DOHH2 (cell line): ENCODE measurements around the gene LRRC1.

Source experiments
- H3F3A ChIP-seq: fragments of 200-600 bp; sonication (generic), shearing (Covaris generic); 2 replicates; pipeline ENCODE4 v1.6.0; 2016; ENCODE audit warnings: antibody characterized with exemption, mild to moderate bottlenecking; ENCODE audit not compliant: control insufficient read depth, insufficient read depth
- H3K27ac ChIP-seq: fragments of 200-600 bp; sonication (generic); 2 replicates; pipeline ENCODE4 v1.5.1; 2014; ENCODE audit warnings: low read depth, mild to moderate bottlenecking, low read length, moderate library complexity
- H3K27me3 ChIP-seq: fragments of 200-600 bp; sonication (generic); 2 replicates; pipeline ENCODE4 v1.6.1; 2014; ENCODE audit warnings: mild to moderate bottlenecking, low read length, mixed read lengths; ENCODE audit not compliant: control insufficient read depth
- H3K36me3 ChIP-seq: fragments of 200-600 bp; sonication (generic); 2 replicates; pipeline ENCODE4 v1.6.1; 2014; ENCODE audit warnings: mild to moderate bottlenecking, low read length, moderate library complexity, mixed read lengths; ENCODE audit not compliant: control insufficient read depth
- H3K4me1 ChIP-seq: fragments of 200-600 bp; sonication (generic); 2 replicates; pipeline ENCODE4 v1.6.1; 2014; ENCODE audit warnings: mild to moderate bottlenecking, low read length, mixed read lengths; ENCODE audit not compliant: control insufficient read depth
- H3K4me2 ChIP-seq: fragments of 200-600 bp; sonication (generic); 2 replicates; pipeline ENCODE4 v1.6.0; 2014; ENCODE audit warnings: mild to moderate bottlenecking, low read length, moderate library complexity
- H3K4me3 ChIP-seq: fragments of 200-600 bp; sonication (generic); 2 replicates; pipeline ENCODE4 v1.5.1; 2014; ENCODE audit warnings: mild to moderate bottlenecking, low read length, mixed read lengths
- H3K79me2 ChIP-seq: fragments of 200-600 bp; sonication (generic); 2 replicates; pipeline ENCODE4 v1.6.1; 2014; ENCODE audit warnings: mild to moderate bottlenecking, low read length, mixed read lengths; ENCODE audit not compliant: control insufficient read depth
- H3K9me2 ChIP-seq: fragments of 200-600 bp; sonication (generic); replicated peaks from 2 replicates; pipeline ENCODE4 v1.6.1; 2014; ENCODE audit warnings: mild to moderate bottlenecking, low read length, mixed read lengths; ENCODE audit not compliant: control insufficient read depth
- H3K9me3 ChIP-seq: fragments of 200-600 bp; sonication (generic); 2 replicates; pipeline ENCODE4 v1.6.1; 2014; ENCODE audit warnings: antibody characterized with exemption, low read length, mixed read lengths; ENCODE audit not compliant: control insufficient read depth, insufficient read depth
- H4K20me1 ChIP-seq: fragments of 200-600 bp; sonication (generic); 2 replicates; pipeline ENCODE4 v1.6.0; 2014; ENCODE audit warnings: low read depth, mild to moderate bottlenecking, antibody characterized with exemption, low read length, moderate library complexity; ENCODE audit not compliant: control insufficient read depth, insufficient read depth
- EZH2phosphoT487 ChIP-seq: fragments of 200-600 bp; sonication (generic); IDR thresholded peaks from 2 replicates; pipeline ENCODE4 v1.6.1; 2017; ENCODE audit warnings: borderline replicate concordance, mild to moderate bottlenecking, antibody characterized with exemption, low read length, moderate library complexity, mixed read lengths
- TF ChIP-seq, protein P1 (sequence below): fragments of 200-600 bp; sonication (generic); IDR thresholded peaks from one replicate; pipeline ENCODE4 v1.5.1; 2014; ENCODE audit warnings: antibody characterized with exemption, mild to moderate bottlenecking, low read depth, low read length; ENCODE audit not compliant: poor library complexity, severe bottlenecking

The LRRC1 gene

DNA sequence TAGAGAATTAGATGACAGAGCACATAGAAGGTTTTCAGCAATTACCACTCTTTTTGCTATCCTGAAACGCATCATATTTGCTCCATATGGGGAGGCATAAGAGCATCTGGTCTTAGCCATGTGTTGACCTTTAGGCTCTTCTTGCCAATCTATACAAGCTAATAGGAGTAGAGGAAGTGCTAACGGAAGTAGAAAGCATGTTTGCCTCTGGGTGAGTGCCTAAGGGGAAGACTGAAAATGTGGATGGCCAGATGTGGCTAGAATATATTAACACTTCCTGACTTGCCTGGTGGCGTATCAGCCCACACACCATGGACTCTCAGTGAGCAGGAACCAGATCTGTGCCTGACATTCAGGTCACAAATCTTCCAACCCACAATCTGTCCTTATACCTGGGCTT lies 136.3 kb downstream of the LRRC1 start:
- Histone ChIP-seq H3K4me3 (no peak overlapping the region), H3K36me3 (no peaks in the 10 kb centered on the region), H3K9me2 (no peaks in the 10 kb centered on the region), H3F3A (no peaks in the 10 kb centered on the region), H3K9me3 (no peaks in the 10 kb centered on the region), H4K20me1 (no peaks in the 10 kb centered on the region), H3K27ac (no peak overlapping the region), H3K4me2 (no peak overlapping the region), H3K27me3 (no peaks in the 10 kb centered on the region), H3K79me2 (no peaks in the 10 kb centered on the region), H3K4me1 (no peaks in the 10 kb centered on the region)
- no peak for TF ChIP-seq EZH2phosphoT487
- TF ChIP-seq, protein P1, sequence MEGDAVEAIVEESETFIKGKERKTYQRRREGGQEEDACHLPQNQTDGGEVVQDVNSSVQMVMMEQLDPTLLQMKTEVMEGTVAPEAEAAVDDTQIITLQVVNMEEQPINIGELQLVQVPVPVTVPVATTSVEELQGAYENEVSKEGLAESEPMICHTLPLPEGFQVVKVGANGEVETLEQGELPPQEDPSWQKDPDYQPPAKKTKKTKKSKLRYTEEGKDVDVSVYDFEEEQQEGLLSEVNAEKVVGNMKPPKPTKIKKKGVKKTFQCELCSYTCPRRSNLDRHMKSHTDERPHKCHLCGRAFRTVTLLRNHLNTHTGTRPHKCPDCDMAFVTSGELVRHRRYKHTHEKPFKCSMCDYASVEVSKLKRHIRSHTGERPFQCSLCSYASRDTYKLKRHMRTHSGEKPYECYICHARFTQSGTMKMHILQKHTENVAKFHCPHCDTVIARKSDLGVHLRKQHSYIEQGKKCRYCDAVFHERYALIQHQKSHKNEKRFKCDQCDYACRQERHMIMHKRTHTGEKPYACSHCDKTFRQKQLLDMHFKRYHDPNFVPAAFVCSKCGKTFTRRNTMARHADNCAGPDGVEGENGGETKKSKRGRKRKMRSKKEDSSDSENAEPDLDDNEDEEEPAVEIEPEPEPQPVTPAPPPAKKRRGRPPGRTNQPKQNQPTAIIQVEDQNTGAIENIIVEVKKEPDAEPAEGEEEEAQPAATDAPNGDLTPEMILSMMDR, result no peak

DNA sequence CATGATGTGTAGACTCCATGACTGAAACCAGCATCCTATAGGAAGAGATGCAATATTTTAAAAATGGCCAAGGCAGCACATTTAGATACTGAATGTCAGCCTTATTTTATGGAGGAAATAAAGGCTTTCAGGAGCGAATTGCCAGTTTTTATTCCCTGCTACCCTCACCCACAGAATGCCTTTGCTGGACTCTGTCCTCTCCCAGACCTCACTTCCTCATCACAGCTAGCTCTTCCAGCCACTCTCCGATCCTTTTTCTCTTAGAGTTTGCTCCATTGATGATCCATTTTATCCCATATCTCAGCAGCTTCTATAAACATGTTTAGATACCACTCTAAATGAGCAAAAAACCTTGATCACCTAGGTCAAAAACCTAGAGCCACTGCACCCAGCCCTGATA lies 137.7 kb downstream of the LRRC1 start:
- Histone ChIP-seq H3K4me3 (no peak overlapping the region), H3K79me2 (no peaks in the 10 kb centered on the region), H3K27ac (no peak overlapping the region), H3K9me3 (no peaks in the 10 kb centered on the region), H3K4me1 (no peaks in the 10 kb centered on the region), H3K27me3 (no peaks in the 10 kb centered on the region), H4K20me1 (no peaks in the 10 kb centered on the region), H3F3A (no peaks in the 10 kb centered on the region), H3K4me2 (no peak overlapping the region), H3K9me2 (no peaks in the 10 kb centered on the region), H3K36me3 (no peaks in the 10 kb centered on the region)
- no peak for TF ChIP-seq EZH2phosphoT487
- TF ChIP-seq, protein P1, result no peak

DNA sequence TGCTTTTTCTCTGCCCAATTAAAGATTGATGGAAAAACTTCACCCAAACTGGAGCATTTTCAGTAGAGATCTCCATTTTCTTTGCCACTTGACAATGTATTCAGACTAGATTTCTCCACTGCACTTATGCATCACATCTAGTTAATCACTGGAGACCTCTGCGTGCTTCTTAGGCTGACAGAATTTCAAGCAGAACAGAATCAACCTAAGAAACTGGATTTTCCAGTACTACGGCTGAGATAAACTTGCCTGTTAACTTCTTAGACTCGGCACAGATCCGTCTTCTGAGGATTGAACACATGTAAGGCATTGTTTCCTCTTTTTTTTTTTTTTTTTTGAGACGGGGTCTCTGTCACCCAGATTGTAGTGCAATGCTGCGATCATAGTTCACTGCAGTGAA lies 139.2 kb downstream of the LRRC1 start:
- H3K9me2 ChIP-seq, result no peaks in the 10 kb centered on the region
- no peaks in the 10 kb centered on the region for H3K79me2 ChIP-seq
- TF ChIP-seq, protein P1, result no peak
- TF ChIP-seq EZH2phosphoT487, result no peak
- no peaks in the 10 kb centered on the region for H3K9me3 ChIP-seq
- no peak overlapping the region for H3K4me2 ChIP-seq
- no peaks in the 10 kb centered on the region for H4K20me1 ChIP-seq
- H3K27ac ChIP-seq, result no peak overlapping the region
- H3K27me3 ChIP-seq, result no peaks in the 10 kb centered on the region
- no peaks in the 10 kb centered on the region for H3K36me3 ChIP-seq
- H3K4me3 ChIP-seq, result no peak overlapping the region
- H3K4me1 ChIP-seq, result no peaks in the 10 kb centered on the region
- H3F3A ChIP-seq, result no peaks in the 10 kb centered on the region

DNA sequence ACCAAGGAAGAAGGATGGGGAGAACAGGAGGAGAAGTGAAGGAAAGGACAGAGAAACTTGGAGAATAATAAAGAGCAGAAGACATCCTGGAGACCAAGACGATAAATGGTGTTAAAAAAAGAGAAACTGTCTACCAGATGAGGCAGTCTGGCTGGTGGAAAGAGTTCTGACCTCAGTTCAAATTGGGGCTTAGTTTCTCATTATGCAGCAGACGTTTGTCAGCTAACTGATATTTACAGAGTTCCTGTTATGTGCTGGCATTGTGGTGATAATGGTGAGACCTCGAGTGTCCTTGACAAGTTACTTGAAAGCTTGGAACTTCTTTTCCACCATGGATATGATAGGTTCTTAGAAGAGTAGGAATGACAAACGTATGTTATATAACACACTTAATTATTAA lies 142.7 kb downstream of the LRRC1 start:
- Histone ChIP-seq H3K9me2 (no peaks in the 10 kb centered on the region), H3K4me1 (no peaks in the 10 kb centered on the region), H3K4me2 (no peak overlapping the region), H3K27me3 (no peaks in the 10 kb centered on the region; the same call in 1 of the 2 replicates), H3K9me3 (no peaks in the 10 kb centered on the region), H4K20me1 (no peaks in the 10 kb centered on the region), H3K4me3 (no peak overlapping the region), H3K36me3 (no peaks in the 10 kb centered on the region), H3F3A (no peaks in the 10 kb centered on the region), H3K27ac (no peak overlapping the region), H3K79me2 (no peaks in the 10 kb centered on the region)
- TF ChIP-seq, protein P1, result no peak
- no peak for TF ChIP-seq EZH2phosphoT487
